ENCODE measurements around the gene GIGYF2. TPM values are rescaled to one million over a fixed set of nuclear protein-coding genes. Genes with fewer than 3 reads are reported as not detected.

The GIGYF2 gene
- polyA plus RNA-seq, 1 donor from 2014 or later, result 52.6 TPM

DNA sequence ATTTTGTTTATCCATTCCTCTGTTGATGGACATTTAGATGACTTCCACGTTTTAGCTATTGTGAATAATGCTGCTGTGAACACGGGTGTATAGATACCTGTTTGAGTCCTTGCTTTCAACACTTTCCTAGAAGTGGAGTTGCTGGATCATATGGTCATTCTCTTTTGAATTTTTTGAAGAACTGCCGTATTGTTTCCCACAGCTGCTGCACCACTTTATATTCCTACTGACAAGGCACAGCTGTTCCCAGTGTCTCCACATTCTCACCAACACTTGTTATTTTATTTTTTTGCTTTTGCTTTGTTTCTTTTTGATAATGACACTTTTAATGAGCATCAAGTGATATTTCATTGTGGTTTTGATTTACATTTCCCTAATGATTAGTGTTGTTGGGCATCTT is 120.6 kb downstream of the GIGYF2 start:
- Histone ChIP-seq H3K27me3 (ENCODE audit: insufficient read depth, low read depth, low read length) (no peaks in the 10 kb centered on the region), H3K4me3 (ENCODE audit: low read length) (no peak overlapping the region), H3K9me3 (ENCODE audit: low read length) (no peaks in the 10 kb centered on the region), H3K9me2 (ENCODE audit: insufficient read depth, low read length) (no peaks in the 10 kb centered on the region), H2AFZ (ENCODE audit: low read depth, low read length) (no peak overlapping the region), H4K20me1 (ENCODE audit: insufficient read depth) (no peaks in the 10 kb centered on the region), H3F3A (ENCODE audit: insufficient read depth, low read length, poor library complexity, severe bottlenecking) (no peaks in the 10 kb centered on the region), H3K36me3 (ENCODE audit: insufficient read depth, low read length) (peaks cover 13% of the 10 kb centered on the region), H3K4me2 (ENCODE audit: low read length) (no peak overlapping the region), H3K79me2 (replicated peaks; ENCODE audit: insufficient read depth, low read length) (no peaks in the 10 kb centered on the region), H3K27ac (ENCODE audit: low read length) (no peak overlapping the region), H3K9ac (ENCODE audit: low read length) (no peak overlapping the region)
- TF ChIP-seq EZH2 (IDR thresholded peaks at IDR 0.05; ENCODE audit: borderline replicate concordance, insufficient read depth, low read length, poor library complexity, severe bottlenecking), result no peak

DNA sequence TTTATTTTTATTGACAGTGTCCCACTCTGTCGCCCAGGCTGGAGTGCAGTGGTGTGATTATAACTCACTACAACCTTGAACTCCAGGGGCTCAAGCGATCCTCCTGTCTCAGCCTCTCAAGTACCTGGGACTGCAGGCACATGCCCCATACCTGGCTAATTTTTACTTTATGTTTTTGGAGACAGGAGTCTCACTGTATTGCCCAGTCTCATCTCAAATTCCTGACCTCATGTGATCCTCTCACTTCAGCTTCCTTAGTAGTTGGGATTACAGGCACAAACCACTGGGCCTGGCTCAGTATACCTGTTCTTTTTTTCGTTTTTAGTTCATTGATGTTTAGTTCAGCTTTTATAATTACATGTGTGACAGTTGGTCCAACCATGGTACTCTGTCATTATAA is 132.9 kb downstream of the GIGYF2 start:
- no peak overlapping the region for H3K4me2 ChIP-seq (ENCODE audit: low read length)
- no peaks in the 10 kb centered on the region for H3K27me3 ChIP-seq (ENCODE audit: insufficient read depth, low read depth, low read length)
- H3K9ac ChIP-seq (ENCODE audit: low read length), result no peak overlapping the region
- H3K4me3 ChIP-seq (ENCODE audit: low read length), result no peak overlapping the region
- H3K79me2 ChIP-seq (replicated peaks; ENCODE audit: insufficient read depth, low read length), result peaks cover 7% of the 10 kb centered on the region
- H4K20me1 ChIP-seq (ENCODE audit: insufficient read depth), result no peaks in the 10 kb centered on the region
- H3F3A ChIP-seq (ENCODE audit: insufficient read depth, low read length, poor library complexity, severe bottlenecking), result no peaks in the 10 kb centered on the region
- no peaks in the 10 kb centered on the region for H3K9me2 ChIP-seq (ENCODE audit: insufficient read depth, low read length)
- no peak overlapping the region for H3K27ac ChIP-seq (ENCODE audit: low read length)
- TF ChIP-seq CTCF (IDR thresholded peaks at IDR 0.05; ENCODE audit: poor library complexity, severe bottlenecking) (no peak), SMC3 (conservative IDR thresholded peaks at IDR 0.05; ENCODE audit: poor library complexity) (no peak), TAF1 (IDR thresholded peaks at IDR 0.05; ENCODE audit: low read depth) (no peak), MXI1 (conservative IDR thresholded peaks at IDR 0.05; ENCODE audit: poor library complexity, severe bottlenecking) (no peak), EZH2 (IDR thresholded peaks at IDR 0.05; ENCODE audit: borderline replicate concordance, insufficient read depth, low read length, poor library complexity, severe bottlenecking) (no peak), RAD21 (conservative IDR thresholded peaks at IDR 0.05) (no peak), EP300 (conservative IDR thresholded peaks at IDR 0.05; ENCODE audit: poor library complexity, severe bottlenecking) (no peak), POLR2AphosphoS5 (IDR thresholded peaks at IDR 0.05) (no peak)
- TF ChIP-seq, protein P1, sequence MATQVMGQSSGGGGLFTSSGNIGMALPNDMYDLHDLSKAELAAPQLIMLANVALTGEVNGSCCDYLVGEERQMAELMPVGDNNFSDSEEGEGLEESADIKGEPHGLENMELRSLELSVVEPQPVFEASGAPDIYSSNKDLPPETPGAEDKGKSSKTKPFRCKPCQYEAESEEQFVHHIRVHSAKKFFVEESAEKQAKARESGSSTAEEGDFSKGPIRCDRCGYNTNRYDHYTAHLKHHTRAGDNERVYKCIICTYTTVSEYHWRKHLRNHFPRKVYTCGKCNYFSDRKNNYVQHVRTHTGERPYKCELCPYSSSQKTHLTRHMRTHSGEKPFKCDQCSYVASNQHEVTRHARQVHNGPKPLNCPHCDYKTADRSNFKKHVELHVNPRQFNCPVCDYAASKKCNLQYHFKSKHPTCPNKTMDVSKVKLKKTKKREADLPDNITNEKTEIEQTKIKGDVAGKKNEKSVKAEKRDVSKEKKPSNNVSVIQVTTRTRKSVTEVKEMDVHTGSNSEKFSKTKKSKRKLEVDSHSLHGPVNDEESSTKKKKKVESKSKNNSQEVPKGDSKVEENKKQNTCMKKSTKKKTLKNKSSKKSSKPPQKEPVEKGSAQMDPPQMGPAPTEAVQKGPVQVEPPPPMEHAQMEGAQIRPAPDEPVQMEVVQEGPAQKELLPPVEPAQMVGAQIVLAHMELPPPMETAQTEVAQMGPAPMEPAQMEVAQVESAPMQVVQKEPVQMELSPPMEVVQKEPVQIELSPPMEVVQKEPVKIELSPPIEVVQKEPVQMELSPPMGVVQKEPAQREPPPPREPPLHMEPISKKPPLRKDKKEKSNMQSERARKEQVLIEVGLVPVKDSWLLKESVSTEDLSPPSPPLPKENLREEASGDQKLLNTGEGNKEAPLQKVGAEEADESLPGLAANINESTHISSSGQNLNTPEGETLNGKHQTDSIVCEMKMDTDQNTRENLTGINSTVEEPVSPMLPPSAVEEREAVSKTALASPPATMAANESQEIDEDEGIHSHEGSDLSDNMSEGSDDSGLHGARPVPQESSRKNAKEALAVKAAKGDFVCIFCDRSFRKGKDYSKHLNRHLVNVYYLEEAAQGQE (IDR thresholded peaks at IDR 0.05; ENCODE audit: borderline replicate concordance), result no peak
- no peaks in the 10 kb centered on the region for H3K9me3 ChIP-seq (ENCODE audit: low read length)
- no peak overlapping the region for H2AFZ ChIP-seq (ENCODE audit: low read depth, low read length)
- peaks cover 4% of the 10 kb centered on the region for H3K36me3 ChIP-seq (ENCODE audit: insufficient read depth, low read length)

DNA sequence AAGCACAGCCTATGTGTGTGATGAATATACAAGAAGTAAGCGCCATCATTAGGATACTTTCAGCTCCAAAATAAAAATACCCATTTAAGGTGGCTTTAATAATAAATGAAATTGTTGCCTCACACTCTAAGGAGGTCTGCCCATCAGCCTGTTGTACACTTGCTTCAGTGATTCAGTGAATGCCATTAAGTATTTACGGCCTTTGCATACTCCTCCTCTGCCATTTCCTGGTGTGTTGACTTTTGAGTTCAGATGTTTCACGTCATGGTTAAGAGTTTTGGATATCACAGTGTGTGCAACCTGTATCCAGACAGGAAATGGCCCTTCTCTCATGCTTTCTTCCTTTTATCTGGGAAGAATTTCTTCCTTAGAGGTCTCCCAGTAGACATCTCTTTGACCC is 134.4 kb downstream of the GIGYF2 start:
- Histone ChIP-seq H3K4me2 (ENCODE audit: low read length) (no peak overlapping the region), H4K20me1 (ENCODE audit: insufficient read depth) (no peaks in the 10 kb centered on the region), H3K79me2 (replicated peaks; ENCODE audit: insufficient read depth, low read length) (peaks cover 7% of the 10 kb centered on the region), H3K9me3 (ENCODE audit: low read length) (no peaks in the 10 kb centered on the region), H3K4me3 (ENCODE audit: low read length) (no peak overlapping the region), H2AFZ (ENCODE audit: low read depth, low read length) (no peak overlapping the region), H3K27ac (ENCODE audit: low read length) (no peak overlapping the region), H3K9me2 (ENCODE audit: insufficient read depth, low read length) (no peaks in the 10 kb centered on the region), H3K36me3 (ENCODE audit: insufficient read depth, low read length) (peaks cover 4% of the 10 kb centered on the region), H3K27me3 (ENCODE audit: insufficient read depth, low read depth, low read length) (no peaks in the 10 kb centered on the region), H3K9ac (ENCODE audit: low read length) (no peak overlapping the region), H3F3A (ENCODE audit: insufficient read depth, low read length, poor library complexity, severe bottlenecking) (no peaks in the 10 kb centered on the region)
- TF ChIP-seq CTCF (IDR thresholded peaks at IDR 0.05; ENCODE audit: poor library complexity, severe bottlenecking) (no peak), TAF1 (IDR thresholded peaks at IDR 0.05; ENCODE audit: low read depth) (no peak), EP300 (conservative IDR thresholded peaks at IDR 0.05; ENCODE audit: poor library complexity, severe bottlenecking) (no peak), MXI1 (conservative IDR thresholded peaks at IDR 0.05; ENCODE audit: poor library complexity, severe bottlenecking) (no peak), RAD21 (conservative IDR thresholded peaks at IDR 0.05) (no peak)
- TF ChIP-seq, protein P1 (IDR thresholded peaks at IDR 0.05; ENCODE audit: borderline replicate concordance), result no peak

All from neural cell (in vitro differentiated cells).